ENCODE results near the gene ING3.

The ING3 gene

DNA sequence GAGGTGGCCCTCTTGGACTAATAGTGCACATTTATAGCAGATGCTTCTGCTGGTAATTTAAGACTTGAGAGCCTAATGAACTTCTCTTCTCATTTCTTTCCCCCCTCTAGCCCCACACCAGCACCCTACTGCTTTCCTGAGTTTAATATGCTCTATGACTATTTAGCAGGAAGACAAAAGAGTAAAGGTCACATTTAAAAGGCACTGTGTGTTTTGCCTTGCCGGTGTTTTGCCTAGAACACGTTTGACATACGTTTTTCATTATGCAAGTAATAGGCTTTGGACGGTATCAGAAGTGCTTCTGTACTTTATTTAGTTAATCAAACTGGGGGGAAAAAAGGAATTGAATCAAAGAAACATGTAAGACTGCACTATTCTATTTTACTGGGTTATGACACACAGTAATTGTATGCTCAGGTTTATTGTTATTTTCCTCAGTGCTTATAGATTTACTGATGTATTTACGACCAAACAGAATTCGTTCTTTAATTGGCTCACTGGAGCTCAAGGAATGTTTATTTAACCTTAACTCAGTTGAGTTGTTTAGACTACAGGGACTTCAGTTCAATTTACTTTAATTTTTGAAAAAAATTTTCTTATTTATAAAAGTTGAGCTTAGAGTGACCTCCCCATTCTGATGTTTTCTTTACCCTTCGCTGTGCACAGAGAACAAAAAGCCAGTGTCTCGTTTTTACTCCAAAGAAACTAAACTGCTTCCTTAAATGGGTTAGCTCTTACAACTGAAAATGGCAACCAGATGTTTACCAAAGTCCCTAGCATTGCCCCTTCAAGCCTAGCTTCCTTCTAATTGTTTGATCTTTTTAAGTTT, 73.3 kb downstream of the ING3 start (continued):
- no peak for TF ChIP-seq MEIS1 (CRISPR knock-in tag; IDR thresholded peaks at IDR 0.05; ENCODE audit: borderline replicate concordance)
- peak; percentile 37; the same call in 1 of the 2 replicates for TF ChIP-seq KLF10 (tag by site-specific recombination; IDR thresholded peaks at IDR 0.05)
- TF ChIP-seq PRDM4 (tag by site-specific recombination; IDR thresholded peaks at IDR 0.05) = peak; percentile 73
- TF ChIP-seq MZF1 (tag by site-specific recombination; IDR thresholded peaks at IDR 0.05; ENCODE audit: borderline replicate concordance) = peak; percentile 11; the same call in 1 of the 2 replicates
- TF ChIP-seq ZNF214 (tag by site-specific recombination; IDR thresholded peaks at IDR 0.05; ENCODE audit: borderline replicate concordance) = no peak
- peak; percentile 87 for TF ChIP-seq ZNF660 (tag by site-specific recombination; IDR thresholded peaks at IDR 0.05)
- no peak for TF ChIP-seq ZNF548 (tag by site-specific recombination; IDR thresholded peaks at IDR 0.05)
- TF ChIP-seq, protein P1, sequence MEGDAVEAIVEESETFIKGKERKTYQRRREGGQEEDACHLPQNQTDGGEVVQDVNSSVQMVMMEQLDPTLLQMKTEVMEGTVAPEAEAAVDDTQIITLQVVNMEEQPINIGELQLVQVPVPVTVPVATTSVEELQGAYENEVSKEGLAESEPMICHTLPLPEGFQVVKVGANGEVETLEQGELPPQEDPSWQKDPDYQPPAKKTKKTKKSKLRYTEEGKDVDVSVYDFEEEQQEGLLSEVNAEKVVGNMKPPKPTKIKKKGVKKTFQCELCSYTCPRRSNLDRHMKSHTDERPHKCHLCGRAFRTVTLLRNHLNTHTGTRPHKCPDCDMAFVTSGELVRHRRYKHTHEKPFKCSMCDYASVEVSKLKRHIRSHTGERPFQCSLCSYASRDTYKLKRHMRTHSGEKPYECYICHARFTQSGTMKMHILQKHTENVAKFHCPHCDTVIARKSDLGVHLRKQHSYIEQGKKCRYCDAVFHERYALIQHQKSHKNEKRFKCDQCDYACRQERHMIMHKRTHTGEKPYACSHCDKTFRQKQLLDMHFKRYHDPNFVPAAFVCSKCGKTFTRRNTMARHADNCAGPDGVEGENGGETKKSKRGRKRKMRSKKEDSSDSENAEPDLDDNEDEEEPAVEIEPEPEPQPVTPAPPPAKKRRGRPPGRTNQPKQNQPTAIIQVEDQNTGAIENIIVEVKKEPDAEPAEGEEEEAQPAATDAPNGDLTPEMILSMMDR (tag by site-specific recombination; IDR thresholded peaks at IDR 0.05) = no peak
- TF ChIP-seq ZNF658 (tag by site-specific recombination; IDR thresholded peaks at IDR 0.05) = no peak
- no peak for TF ChIP-seq ZNF10 (tag by site-specific recombination; IDR thresholded peaks at IDR 0.05)
- TF ChIP-seq GLI2 (tag by site-specific recombination; IDR thresholded peaks at IDR 0.05; ENCODE audit: borderline replicate concordance, low read depth) = no peak
- TF ChIP-seq ZBTB21 (tag by site-specific recombination; IDR thresholded peaks at IDR 0.05) = no peak
- peak; percentile 44 for TF ChIP-seq ZBTB17 (tag by site-specific recombination; IDR thresholded peaks at IDR 0.05)
- no peak for TF ChIP-seq ZNF280D (tag by site-specific recombination; IDR thresholded peaks at IDR 0.05)
- TF ChIP-seq, protein P2, sequence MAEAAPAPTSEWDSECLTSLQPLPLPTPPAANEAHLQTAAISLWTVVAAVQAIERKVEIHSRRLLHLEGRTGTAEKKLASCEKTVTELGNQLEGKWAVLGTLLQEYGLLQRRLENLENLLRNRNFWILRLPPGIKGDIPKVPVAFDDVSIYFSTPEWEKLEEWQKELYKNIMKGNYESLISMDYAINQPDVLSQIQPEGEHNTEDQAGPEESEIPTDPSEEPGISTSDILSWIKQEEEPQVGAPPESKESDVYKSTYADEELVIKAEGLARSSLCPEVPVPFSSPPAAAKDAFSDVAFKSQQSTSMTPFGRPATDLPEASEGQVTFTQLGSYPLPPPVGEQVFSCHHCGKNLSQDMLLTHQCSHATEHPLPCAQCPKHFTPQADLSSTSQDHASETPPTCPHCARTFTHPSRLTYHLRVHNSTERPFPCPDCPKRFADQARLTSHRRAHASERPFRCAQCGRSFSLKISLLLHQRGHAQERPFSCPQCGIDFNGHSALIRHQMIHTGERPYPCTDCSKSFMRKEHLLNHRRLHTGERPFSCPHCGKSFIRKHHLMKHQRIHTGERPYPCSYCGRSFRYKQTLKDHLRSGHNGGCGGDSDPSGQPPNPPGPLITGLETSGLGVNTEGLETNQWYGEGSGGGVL (tag by site-specific recombination; IDR thresholded peaks at IDR 0.05) = peak; percentile 33; the same call in 1 of the 2 replicates
- TF ChIP-seq ZNF37A (tag by site-specific recombination; IDR thresholded peaks at IDR 0.05) = no peak
- no peak for TF ChIP-seq ZNF155 (tag by site-specific recombination; IDR thresholded peaks at IDR 0.05)
- no peak for TF ChIP-seq ZNF140 (tag by site-specific recombination; IDR thresholded peaks at IDR 0.05)
- TF ChIP-seq ZNF335 (tag by site-specific recombination; conservative IDR thresholded peaks at IDR 0.05) = no peak; the same call in 1 of the 2 replicates
- TF ChIP-seq FEZF1 (tag by site-specific recombination; IDR thresholded peaks at IDR 0.05) = peak; percentile 97
- TF ChIP-seq ZNF311 (tag by site-specific recombination; IDR thresholded peaks at IDR 0.05; ENCODE audit: borderline replicate concordance) = no peak
- no peak for TF ChIP-seq ZNF501 (tag by site-specific recombination; IDR thresholded peaks at IDR 0.05)
- TF ChIP-seq ZBTB7A (tag by site-specific recombination; IDR thresholded peaks at IDR 0.05; ENCODE audit: low read depth) = no peak
- TF ChIP-seq, protein P3, sequence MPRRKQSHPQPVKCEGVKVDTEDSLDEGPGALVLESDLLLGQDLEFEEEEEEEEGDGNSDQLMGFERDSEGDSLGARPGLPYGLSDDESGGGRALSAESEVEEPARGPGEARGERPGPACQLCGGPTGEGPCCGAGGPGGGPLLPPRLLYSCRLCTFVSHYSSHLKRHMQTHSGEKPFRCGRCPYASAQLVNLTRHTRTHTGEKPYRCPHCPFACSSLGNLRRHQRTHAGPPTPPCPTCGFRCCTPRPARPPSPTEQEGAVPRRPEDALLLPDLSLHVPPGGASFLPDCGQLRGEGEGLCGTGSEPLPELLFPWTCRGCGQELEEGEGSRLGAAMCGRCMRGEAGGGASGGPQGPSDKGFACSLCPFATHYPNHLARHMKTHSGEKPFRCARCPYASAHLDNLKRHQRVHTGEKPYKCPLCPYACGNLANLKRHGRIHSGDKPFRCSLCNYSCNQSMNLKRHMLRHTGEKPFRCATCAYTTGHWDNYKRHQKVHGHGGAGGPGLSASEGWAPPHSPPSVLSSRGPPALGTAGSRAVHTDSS (tag by site-specific recombination; IDR thresholded peaks at IDR 0.05) = 0 out of 2 replicates have a peak, but pooled peaks have one; percentile 10
- TF ChIP-seq ZSCAN16 (tag by site-specific recombination; IDR thresholded peaks at IDR 0.05) = no peak
- no peak for TF ChIP-seq ZNF16 (tag by site-specific recombination; IDR thresholded peaks at IDR 0.05; ENCODE audit: low read depth)
- no peak for TF ChIP-seq ZNF175 (tag by site-specific recombination; IDR thresholded peaks at IDR 0.05)
- TF ChIP-seq ZBTB8A (tag by site-specific recombination; IDR thresholded peaks at IDR 0.05) = no peak; the same call in 1 of the 2 replicates
- TF ChIP-seq GLIS2 (tag by site-specific recombination; IDR thresholded peaks at IDR 0.05) = no peak
